HFF-Myc (cell line): ENCODE measurements around the gene CARS1.

Experiments
- DNase-seq: peaks from one replicate; pipeline ENCODE4 v3.0.0-alpha.2; 2011; ENCODE audit warnings: low read depth; ENCODE audit errors: extremely low read depth
- H3K4me3 ChIP-seq: replicated peaks from 2 replicates; pipeline ENCODE4 v1.5.1; 2011; ENCODE audit warnings: low read depth, mild to moderate bottlenecking, control low read depth, low read length
- TF ChIP-seq, protein P1 (sequence below): IDR thresholded peaks from 2 replicates; pipeline ENCODE4 v1.5.1; 2012; ENCODE audit warnings: mild to moderate bottlenecking, low read depth, low read length, control low read depth; ENCODE audit errors: missing control alignments

The CARS1 gene

DNA sequence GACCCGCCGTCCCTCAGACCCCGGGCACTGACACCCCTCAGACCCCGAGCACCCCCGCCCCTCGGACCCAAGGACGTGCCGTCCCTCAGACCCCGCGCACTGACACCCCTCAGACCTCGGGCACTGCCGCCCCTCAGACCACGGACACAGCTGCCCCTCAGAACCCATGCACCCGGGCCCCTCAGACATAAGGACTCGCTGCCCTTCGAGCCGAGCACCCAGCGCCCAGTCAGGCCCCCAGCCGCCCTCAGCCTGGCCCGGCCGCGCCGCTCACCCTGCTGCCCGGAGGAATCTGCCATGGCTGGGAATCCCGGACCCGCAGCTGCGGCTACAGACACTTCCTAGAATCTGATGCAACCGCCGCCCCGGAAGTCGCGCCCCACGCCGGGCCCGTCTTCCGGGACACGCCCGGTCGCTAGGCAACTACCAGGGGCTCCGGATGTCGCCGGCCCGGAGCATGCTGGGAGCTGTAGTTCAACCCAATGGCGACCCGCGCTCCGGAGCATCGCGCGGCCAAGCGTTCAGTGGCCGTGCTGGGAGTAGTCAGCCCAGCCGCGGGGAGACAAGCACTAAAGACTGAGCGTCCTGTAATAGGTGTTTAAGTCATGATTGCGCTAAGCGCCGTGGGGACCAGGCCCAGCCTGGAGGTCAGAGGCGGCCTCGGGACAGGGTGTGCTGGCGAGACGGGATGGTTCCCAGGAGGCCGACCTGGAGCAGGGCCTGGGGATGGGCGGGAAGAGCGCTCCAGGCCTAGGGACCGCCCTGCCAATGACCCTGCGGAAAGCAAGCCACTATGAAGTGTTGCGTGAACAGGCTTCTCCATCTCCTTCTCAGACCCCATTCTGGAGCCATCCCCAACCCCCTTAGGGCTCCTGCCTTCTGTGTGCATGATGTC, at the start of gene CARS1:
TSS of gene CARS1 (minus strand) at position 355 of the 895 bp plus-strand sequence. CDS start at position 299, 56 bp downstream.
- peak within 1 kb of the TSS; percentile 97 for H3K4me3 ChIP-seq
- DNase-seq = peak; percentile 69
- TF ChIP-seq, protein P1, sequence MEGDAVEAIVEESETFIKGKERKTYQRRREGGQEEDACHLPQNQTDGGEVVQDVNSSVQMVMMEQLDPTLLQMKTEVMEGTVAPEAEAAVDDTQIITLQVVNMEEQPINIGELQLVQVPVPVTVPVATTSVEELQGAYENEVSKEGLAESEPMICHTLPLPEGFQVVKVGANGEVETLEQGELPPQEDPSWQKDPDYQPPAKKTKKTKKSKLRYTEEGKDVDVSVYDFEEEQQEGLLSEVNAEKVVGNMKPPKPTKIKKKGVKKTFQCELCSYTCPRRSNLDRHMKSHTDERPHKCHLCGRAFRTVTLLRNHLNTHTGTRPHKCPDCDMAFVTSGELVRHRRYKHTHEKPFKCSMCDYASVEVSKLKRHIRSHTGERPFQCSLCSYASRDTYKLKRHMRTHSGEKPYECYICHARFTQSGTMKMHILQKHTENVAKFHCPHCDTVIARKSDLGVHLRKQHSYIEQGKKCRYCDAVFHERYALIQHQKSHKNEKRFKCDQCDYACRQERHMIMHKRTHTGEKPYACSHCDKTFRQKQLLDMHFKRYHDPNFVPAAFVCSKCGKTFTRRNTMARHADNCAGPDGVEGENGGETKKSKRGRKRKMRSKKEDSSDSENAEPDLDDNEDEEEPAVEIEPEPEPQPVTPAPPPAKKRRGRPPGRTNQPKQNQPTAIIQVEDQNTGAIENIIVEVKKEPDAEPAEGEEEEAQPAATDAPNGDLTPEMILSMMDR = no peak

DNA sequence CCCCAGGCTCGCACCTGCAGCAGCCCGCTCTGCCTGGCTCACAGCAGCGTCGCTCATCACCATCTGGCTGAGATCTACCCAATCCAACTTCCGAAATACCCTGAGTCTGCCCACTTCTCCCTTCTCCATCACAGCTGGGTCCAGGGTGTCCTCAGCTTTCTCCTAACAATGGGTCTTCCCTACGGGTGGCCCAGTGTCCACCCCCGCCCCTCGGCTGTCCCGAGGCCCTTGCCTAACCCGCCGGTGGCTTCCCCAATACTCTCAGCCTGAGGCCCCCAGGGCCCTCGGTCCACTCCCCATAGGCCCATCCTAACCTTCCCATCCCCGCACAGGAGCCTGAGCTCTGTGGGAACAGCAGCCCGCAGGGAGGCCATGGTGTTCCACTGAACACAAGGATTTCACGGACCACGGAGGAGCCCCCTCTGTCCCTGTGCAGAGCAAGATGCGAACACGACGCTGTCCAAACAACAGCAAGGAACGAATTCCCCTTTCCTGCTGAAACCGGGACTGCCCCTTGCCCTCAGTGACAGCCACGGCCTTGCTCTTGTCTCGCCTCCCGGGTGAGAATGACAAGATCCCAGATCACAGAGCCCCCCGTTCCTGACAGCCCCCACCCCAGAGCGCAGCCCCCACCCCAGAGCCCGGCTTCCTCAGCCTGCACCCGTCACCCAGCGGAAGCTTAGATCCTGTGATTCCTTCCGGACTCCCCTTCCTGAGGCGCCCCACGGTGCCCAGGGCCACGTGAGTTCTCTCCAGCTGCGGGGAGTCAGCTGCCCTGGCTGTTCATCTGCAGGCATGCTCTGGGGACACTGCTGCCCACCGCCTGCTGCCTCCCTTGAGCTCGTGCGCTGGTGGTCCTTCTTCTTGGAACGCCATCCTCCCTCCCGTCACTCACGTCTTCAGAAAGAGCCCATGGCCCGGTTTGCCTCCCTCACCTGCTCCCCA, 48.8 kb upstream of the CARS1 start:
- no peak overlapping the region for H3K4me3 ChIP-seq
- TF ChIP-seq, protein P1 = no peak
- DNase-seq = no peak

DNA sequence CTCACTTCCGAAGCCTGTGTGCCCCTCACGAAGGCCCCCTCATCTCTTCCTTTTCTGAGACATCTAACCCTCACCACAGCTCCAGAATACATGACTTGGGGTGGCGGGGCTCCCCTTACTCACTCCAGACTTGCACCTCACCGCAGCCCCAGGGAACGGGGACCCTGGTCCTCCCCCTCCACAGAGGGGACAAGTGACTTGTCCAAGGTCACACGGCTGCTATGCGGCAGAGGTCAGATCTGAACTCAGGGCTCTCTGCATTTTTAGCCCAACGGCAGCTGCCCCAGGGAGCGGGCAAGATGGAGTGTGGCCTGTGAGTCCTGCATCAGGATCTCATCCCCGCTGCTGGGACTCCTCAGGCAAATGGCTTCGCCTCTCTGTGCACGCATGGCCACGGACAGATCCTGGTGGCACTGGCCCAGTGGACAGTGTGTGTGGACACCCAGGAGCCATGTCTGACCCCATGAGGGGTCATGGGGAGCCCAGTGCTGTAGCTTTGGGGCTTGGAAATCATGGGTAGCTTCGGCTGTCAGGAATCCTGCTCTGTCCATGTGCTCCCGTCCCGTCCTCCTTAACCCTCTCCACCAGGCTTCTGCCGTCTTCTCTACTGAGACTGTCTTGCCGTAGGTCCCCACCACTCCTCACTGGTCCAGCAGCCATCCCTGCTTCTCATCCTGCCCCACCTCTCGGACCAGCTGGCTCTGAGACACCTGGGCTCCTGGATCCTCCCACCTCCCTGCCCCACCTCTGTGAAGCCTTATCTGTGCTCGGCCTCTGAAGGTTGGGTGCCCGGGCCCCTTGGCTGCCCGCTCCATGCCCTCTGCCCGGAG, 48.0 kb upstream of the CARS1 start:
- no peak for DNase-seq
- TF ChIP-seq, protein P1 = no peak
- H3K4me3 ChIP-seq = no peak overlapping the region

DNA sequence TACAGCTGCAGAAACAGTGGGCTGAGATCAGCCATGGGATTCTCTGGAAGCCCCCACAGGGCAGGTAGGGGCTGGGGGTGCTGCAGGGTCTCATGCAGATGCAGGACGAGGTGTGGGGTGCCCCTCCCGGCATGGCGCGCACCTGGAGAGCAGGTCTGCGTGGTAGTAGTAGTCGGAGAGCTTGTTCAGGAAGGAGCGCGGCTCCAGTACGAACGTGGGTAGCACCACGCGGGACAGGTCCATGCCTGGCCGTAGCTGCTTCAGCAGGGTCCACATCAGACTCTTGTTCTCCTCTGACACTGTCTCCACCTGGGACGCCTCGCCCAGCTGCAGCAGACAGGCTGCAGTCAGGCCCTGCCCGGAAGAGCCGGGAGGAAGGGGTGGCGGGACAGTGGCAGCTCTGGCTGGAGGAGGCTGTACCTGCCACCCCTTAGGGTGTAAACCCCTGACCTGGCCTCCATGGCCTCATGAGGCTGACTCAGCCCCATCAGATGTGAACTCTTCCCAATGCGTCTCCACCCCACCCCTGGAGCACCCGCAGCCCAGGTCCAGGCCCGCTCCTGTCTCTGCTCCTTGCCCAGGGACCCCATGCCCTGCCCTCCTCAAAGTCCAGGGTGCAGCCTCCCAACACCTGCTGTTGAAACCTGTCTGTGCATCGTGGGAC, 47.0 kb upstream of the CARS1 start:
- TF ChIP-seq, protein P1 = no peak
- no peak for DNase-seq

DNA sequence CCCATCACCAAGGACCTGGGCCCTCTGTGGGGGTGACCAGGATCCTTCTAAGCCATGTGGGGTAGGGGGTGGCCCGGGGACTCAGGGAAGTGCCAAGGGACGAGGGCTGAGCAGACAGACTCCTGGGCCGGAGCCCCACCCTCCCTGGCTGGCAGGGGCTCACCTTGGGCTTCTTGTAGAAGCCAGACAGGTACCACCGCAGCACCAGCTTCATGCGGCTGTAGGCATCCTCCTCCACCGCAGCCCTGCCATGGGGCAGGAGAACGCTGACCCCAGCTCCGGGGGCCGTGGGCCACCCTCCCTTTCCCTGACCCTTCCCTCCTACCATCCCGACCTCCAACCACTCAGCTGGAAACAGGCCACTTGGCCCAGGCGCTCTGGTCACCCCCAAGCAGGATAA, 45.9 kb upstream of the CARS1 start:
- TF ChIP-seq, protein P1 = no peak
- DNase-seq = no peak
- H3K4me3 ChIP-seq = no peak overlapping the region

More for the DNA sequence above, 47.0 kb upstream of the CARS1 start:
- H3K4me3 ChIP-seq = no peak overlapping the region

DNA sequence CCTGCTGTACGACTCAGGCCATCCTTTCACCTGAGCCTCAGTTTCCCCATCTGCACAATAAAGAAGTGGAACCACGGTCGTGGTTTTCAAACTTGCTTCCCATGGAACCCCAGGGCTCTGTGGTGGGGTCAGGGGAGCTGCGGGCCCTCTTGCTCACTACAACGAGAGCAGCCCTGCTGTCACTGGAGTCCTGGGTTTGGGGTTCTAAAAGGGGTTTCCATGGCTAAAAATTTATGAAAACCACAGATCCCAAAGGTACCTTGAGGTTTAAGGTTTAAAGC, 45.4 kb upstream of the CARS1 start:
- no peak for DNase-seq
- no peak overlapping the region for H3K4me3 ChIP-seq
- TF ChIP-seq, protein P1 = no peak
